Measurements from ENCODE around the gene VPS35.
A peak's percentile ranks its signal among the peaks of the same experiment; 100 is the strongest.
"Not testable (repeated sequence)": the region's sequence is repeated elsewhere in the genome, so short reads cannot be mapped to it uniquely, and the experiment has no call there.

The VPS35 gene

GRCh38 chr16:46690281-46691178 is 1.6 kb upstream of the VPS35 start:
- peak overlapping the region; percentile 95 for H3K4me3 ChIP-seq (ENCODE audit: low read depth, low read length)
- DNase-seq (ENCODE audit: low read depth), result peak; percentile 24

GRCh38 chr16:46689365-46690280 is 645 bp upstream of the VPS35 start, which contains the start of gene ORC6:
Gene ORC6 (plus strand): TSS chr16:46689659. CDS start chr16:46689706, 47 bp downstream.
- peak within 1 kb of the TSS; percentile 95 for H3K4me3 ChIP-seq (ENCODE audit: low read depth, low read length)
- peak; percentile 98 for DNase-seq (ENCODE audit: low read depth)
- TF ChIP-seq CTCF (IDR thresholded peaks at IDR 0.05; ENCODE audit: insufficient read depth, low read depth, low read length, missing control alignments), result peak; percentile 58

More at GRCh38 chr16:46690281-46691178, 1.6 kb upstream of the VPS35 start:
- no peak for TF ChIP-seq CTCF (IDR thresholded peaks at IDR 0.05; ENCODE audit: insufficient read depth, low read depth, low read length, missing control alignments)

GRCh38 chr16:46688101-46688653 is 801 bp downstream of the VPS35 start:
- DNase-seq (ENCODE audit: low read depth), result no peak
- peak overlapping the region; percentile 95 for H3K4me3 ChIP-seq (ENCODE audit: low read depth, low read length)
- TF ChIP-seq CTCF (IDR thresholded peaks at IDR 0.05; ENCODE audit: insufficient read depth, low read depth, low read length, missing control alignments), result peak; percentile 39

- H3K4me3 ChIP-seq (ENCODE audit: low read depth, low read length), result peak overlapping the region; percentile 95
- DNase-seq (ENCODE audit: low read depth), result no peak
- TF ChIP-seq CTCF (IDR thresholded peaks at IDR 0.05; ENCODE audit: insufficient read depth, low read depth, low read length, missing control alignments), result no peak
These were observed 1.5 kb downstream of the VPS35 start for GRCh38 chr16:46687486-46687885.

GRCh38 chr16:46686815-46687473 is 2.0 kb downstream of the VPS35 start:
- no peak for DNase-seq (ENCODE audit: low read depth)
- peak overlapping the region; percentile 1; the same call in 1 of the 2 replicates for H3K4me3 ChIP-seq (ENCODE audit: low read depth, low read length)
- TF ChIP-seq CTCF (IDR thresholded peaks at IDR 0.05; ENCODE audit: insufficient read depth, low read depth, low read length, missing control alignments), result no peak

- H3K4me3 ChIP-seq (ENCODE audit: low read depth, low read length); DNase-seq (ENCODE audit: low read depth): not testable (repeated sequence)
These were observed 7.1 kb downstream of the VPS35 start for GRCh38 chr16:46681867-46682266.

GRCh38 chr16:46677943-46678342 is 11.0 kb downstream of the VPS35 start:
- not testable (repeated sequence) for DNase-seq (ENCODE audit: low read depth); H3K4me3 ChIP-seq (ENCODE audit: low read depth, low read length)
